ENCODE measurements around the gene GFPT2.

Gene GFPT2

DNA sequence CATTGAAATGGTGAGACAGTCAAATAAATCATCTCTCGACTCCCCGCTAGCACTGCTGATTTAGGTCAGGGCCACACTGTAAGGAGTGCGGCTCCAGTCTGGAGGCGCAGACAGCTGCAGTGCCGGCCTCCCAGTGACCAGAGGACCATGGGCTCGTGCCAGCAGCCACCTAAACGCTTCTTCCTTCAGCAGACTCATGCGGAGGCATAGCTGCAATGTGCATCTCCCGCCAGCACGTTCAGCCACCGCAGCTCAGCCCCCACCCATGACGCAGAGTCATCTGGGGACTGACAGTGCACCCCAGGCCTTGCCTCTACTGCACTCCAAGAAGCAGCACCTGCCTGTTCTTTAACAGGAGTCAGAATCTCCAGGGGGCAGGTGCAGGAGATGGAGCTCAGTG, 47.7 kb downstream of the GFPT2 start:
- H3K9me3 ChIP-seq (ENCODE audit: severe bottlenecking) = peaks cover 3% of the 10 kb centered on the region
- ATAC-seq (ENCODE audit: low read depth) (no peak), DNase-seq (ENCODE audit: low spot score) (no peak)
- no peaks in the 10 kb centered on the region for H3K4me1 ChIP-seq (ENCODE audit: insufficient read depth, poor library complexity, severe bottlenecking)
- H3K27ac ChIP-seq (ENCODE audit: poor library complexity, severe bottlenecking) = no peak overlapping the region
- no peaks in the 10 kb centered on the region for H3K27me3 ChIP-seq (ENCODE audit: insufficient read depth, poor library complexity, severe bottlenecking)
- TF ChIP-seq, protein P1, sequence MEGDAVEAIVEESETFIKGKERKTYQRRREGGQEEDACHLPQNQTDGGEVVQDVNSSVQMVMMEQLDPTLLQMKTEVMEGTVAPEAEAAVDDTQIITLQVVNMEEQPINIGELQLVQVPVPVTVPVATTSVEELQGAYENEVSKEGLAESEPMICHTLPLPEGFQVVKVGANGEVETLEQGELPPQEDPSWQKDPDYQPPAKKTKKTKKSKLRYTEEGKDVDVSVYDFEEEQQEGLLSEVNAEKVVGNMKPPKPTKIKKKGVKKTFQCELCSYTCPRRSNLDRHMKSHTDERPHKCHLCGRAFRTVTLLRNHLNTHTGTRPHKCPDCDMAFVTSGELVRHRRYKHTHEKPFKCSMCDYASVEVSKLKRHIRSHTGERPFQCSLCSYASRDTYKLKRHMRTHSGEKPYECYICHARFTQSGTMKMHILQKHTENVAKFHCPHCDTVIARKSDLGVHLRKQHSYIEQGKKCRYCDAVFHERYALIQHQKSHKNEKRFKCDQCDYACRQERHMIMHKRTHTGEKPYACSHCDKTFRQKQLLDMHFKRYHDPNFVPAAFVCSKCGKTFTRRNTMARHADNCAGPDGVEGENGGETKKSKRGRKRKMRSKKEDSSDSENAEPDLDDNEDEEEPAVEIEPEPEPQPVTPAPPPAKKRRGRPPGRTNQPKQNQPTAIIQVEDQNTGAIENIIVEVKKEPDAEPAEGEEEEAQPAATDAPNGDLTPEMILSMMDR (IDR thresholded peaks at IDR 0.05; ENCODE audit: poor library complexity, severe bottlenecking) = no peak
- H3K36me3 ChIP-seq (ENCODE audit: low read depth) = no peaks in the 10 kb centered on the region
- H3K4me3 ChIP-seq (ENCODE audit: severe bottlenecking) = no peak overlapping the region

- peaks cover 3% of the 10 kb centered on the region for H3K9me3 ChIP-seq (ENCODE audit: severe bottlenecking)
- ATAC-seq (ENCODE audit: low read depth) (peak; percentile 43; the same call in 2 of the 3 replicates), DNase-seq (ENCODE audit: low spot score) (no peak)
- H3K36me3 ChIP-seq (ENCODE audit: low read depth) = no peaks in the 10 kb centered on the region
- no peaks in the 10 kb centered on the region for H3K4me1 ChIP-seq (ENCODE audit: insufficient read depth, poor library complexity, severe bottlenecking)
- H3K27me3 ChIP-seq (ENCODE audit: insufficient read depth, poor library complexity, severe bottlenecking) = no peaks in the 10 kb centered on the region
- H3K27ac ChIP-seq (ENCODE audit: poor library complexity, severe bottlenecking) = no peak overlapping the region
- TF ChIP-seq, protein P1 (IDR thresholded peaks at IDR 0.05; ENCODE audit: poor library complexity, severe bottlenecking) = no peak
- no peak overlapping the region for H3K4me3 ChIP-seq (ENCODE audit: severe bottlenecking)
Measured at GRCh38 chr5:180304431-180305375, 48.4 kb downstream of the GFPT2 start.

DNA sequence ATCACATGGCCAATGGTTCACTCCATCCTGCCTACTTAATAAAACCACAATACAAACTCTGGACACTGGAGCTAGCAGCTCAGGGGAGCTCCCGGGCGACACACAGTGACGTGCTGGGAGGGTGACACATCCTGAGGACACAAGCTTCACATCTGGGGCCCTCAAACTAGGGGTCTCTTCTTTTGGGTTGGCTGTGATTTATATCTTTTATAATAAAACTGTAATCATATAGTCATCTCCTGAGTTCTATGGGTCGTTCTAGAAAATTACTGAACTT, 49.2 kb downstream of the GFPT2 start:
- Histone ChIP-seq H3K27me3 (ENCODE audit: insufficient read depth, poor library complexity, severe bottlenecking) (no peaks in the 10 kb centered on the region), H3K9me3 (ENCODE audit: severe bottlenecking) (no peaks in the 10 kb centered on the region), H3K27ac (ENCODE audit: poor library complexity, severe bottlenecking) (no peak overlapping the region), H3K4me3 (ENCODE audit: severe bottlenecking) (no peak overlapping the region), H3K36me3 (ENCODE audit: low read depth) (no peaks in the 10 kb centered on the region), H3K4me1 (ENCODE audit: insufficient read depth, poor library complexity, severe bottlenecking) (no peaks in the 10 kb centered on the region)
- ATAC-seq (ENCODE audit: low read depth) (no peak), DNase-seq (ENCODE audit: low spot score) (no peak)
- TF ChIP-seq, protein P1 (IDR thresholded peaks at IDR 0.05; ENCODE audit: poor library complexity, severe bottlenecking) = no peak

GRCh38 chr5:180303226-180304015, 49.7 kb downstream of the GFPT2 start:
- H3K36me3 ChIP-seq (ENCODE audit: low read depth) = no peaks in the 10 kb centered on the region
- no peaks in the 10 kb centered on the region for H3K27me3 ChIP-seq (ENCODE audit: insufficient read depth, poor library complexity, severe bottlenecking)
- no peaks in the 10 kb centered on the region for H3K9me3 ChIP-seq (ENCODE audit: severe bottlenecking)
- no peaks in the 10 kb centered on the region for H3K4me1 ChIP-seq (ENCODE audit: insufficient read depth, poor library complexity, severe bottlenecking)
- ATAC-seq (ENCODE audit: low read depth) (no peak), DNase-seq (ENCODE audit: low spot score) (no peak)
- H3K27ac ChIP-seq (ENCODE audit: poor library complexity, severe bottlenecking) = no peak overlapping the region
- TF ChIP-seq, protein P1 (IDR thresholded peaks at IDR 0.05; ENCODE audit: poor library complexity, severe bottlenecking) = no peak
- no peak overlapping the region for H3K4me3 ChIP-seq (ENCODE audit: severe bottlenecking)
